H9 (cell line): ENCODE data around the gene GPC6. TPM values are rescaled to one million over a fixed set of nuclear protein-coding genes. Genes with fewer than 3 reads are reported as not detected.

ENCODE experiments used
- DNase-seq: peaks from one replicate; pipeline ENCODE4 v3.0.0-alpha.2; 2017
- H2AFZ ChIP-seq: one replicate; pipeline ENCODE4 v1.6.1; 2013; ENCODE audit warnings: mild to moderate bottlenecking, low read length, control low read depth, moderate library complexity
- H2AK5ac ChIP-seq: 2 replicates; pipeline ENCODE4 v1.6.1; 2013; ENCODE audit warnings: low read length, control low read depth, mixed read lengths; ENCODE audit not compliant: insufficient read length
- H2BK120ac ChIP-seq: one replicate; pipeline ENCODE4 v1.6.1; 2013; ENCODE audit warnings: low read depth, mild to moderate bottlenecking, low read length, control low read depth, inconsistent platforms; ENCODE audit not compliant: poor library complexity, severe bottlenecking
- H2BK12ac ChIP-seq: 2 replicates; pipeline ENCODE4 v1.6.1; 2013; ENCODE audit warnings: low read length, control low read depth, mixed read lengths, low read depth; ENCODE audit not compliant: insufficient read length
- H2BK15ac ChIP-seq: 2 replicates; pipeline ENCODE4 v1.6.1; 2013; ENCODE audit warnings: low read depth, low read length, control low read depth
- H2BK20ac ChIP-seq: one replicate; pipeline ENCODE4 v1.6.1; 2013; ENCODE audit warnings: low read depth, mild to moderate bottlenecking, low read length, control low read depth, inconsistent platforms; ENCODE audit not compliant: poor library complexity, severe bottlenecking
- H2BK5ac ChIP-seq: 2 replicates; pipeline ENCODE4 v1.6.1; 2013; ENCODE audit warnings: low read length, control low read depth, mixed read lengths; ENCODE audit not compliant: insufficient read length
- H3K14ac ChIP-seq: 2 replicates; pipeline ENCODE4 v1.6.1; 2013; ENCODE audit warnings: low read length, control low read depth; ENCODE audit not compliant: insufficient read depth
- H3K18ac ChIP-seq: 2 replicates; pipeline ENCODE4 v1.6.1; 2013; ENCODE audit warnings: low read depth, mild to moderate bottlenecking, mixed read lengths, low read length, control low read depth; ENCODE audit not compliant: insufficient read length
- H3K23ac ChIP-seq: 2 replicates; pipeline ENCODE4 v1.6.1; 2013; ENCODE audit warnings: low read length, control low read depth, mixed read lengths, low read depth; ENCODE audit not compliant: insufficient read length
- H3K23me2 ChIP-seq: 2 replicates; pipeline ENCODE4 v1.6.1; 2013; ENCODE audit warnings: low read depth, mild to moderate bottlenecking, mixed read lengths, low read length, control low read depth; ENCODE audit not compliant: insufficient read length, poor library complexity, severe bottlenecking
- H3K27ac ChIP-seq: 2 replicates; pipeline ENCODE4 v1.5.1; 2013; ENCODE audit warnings: low read length, control low read depth, mixed read lengths, low read depth; ENCODE audit not compliant: insufficient read length
- H3K27me3 ChIP-seq: 2 replicates; pipeline ENCODE4 v1.6.1; 2013; ENCODE audit warnings: low read length, control low read depth, inconsistent platforms; ENCODE audit not compliant: insufficient read depth
- H3K4ac ChIP-seq: 2 replicates; pipeline ENCODE4 v1.6.1; 2013; ENCODE audit warnings: low read depth, mild to moderate bottlenecking, control low read depth, inconsistent platforms, low read length, moderate library complexity
- H3K4me1 ChIP-seq: 2 replicates; pipeline ENCODE4 v1.6.1; 2013; ENCODE audit warnings: low read length, control low read depth, inconsistent platforms; ENCODE audit not compliant: insufficient read depth
- H3K4me2 ChIP-seq: 2 replicates; pipeline ENCODE4 v1.6.1; 2013; ENCODE audit warnings: low read length, control low read depth, mixed read lengths; ENCODE audit not compliant: insufficient read length, insufficient read depth
- H3K56ac ChIP-seq: 2 replicates; pipeline ENCODE4 v1.6.1; 2013; ENCODE audit warnings: low read depth, mild to moderate bottlenecking, mixed read lengths, low read length, control low read depth; ENCODE audit not compliant: insufficient read length
- H3K79me1 ChIP-seq: 2 replicates; pipeline ENCODE4 v1.6.1; 2013; ENCODE audit warnings: low read depth, mild to moderate bottlenecking, moderate library complexity, low read length, control low read depth, inconsistent platforms; ENCODE audit not compliant: insufficient read depth, poor library complexity, severe bottlenecking
- H3K79me2 ChIP-seq: 2 replicates; pipeline ENCODE4 v1.6.1; 2013; ENCODE audit warnings: low read length, control low read depth, inconsistent platforms; ENCODE audit not compliant: insufficient read depth
- H3K9ac ChIP-seq: 2 replicates; pipeline ENCODE4 v1.6.1; 2013; ENCODE audit warnings: low read length, control low read depth, mixed read lengths; ENCODE audit not compliant: insufficient read length; ENCODE audit errors: extremely low read depth
- H3K9me3 ChIP-seq: one replicate; pipeline ENCODE4 v1.6.1; 2013; ENCODE audit warnings: low read depth, low read length, inconsistent platforms; ENCODE audit not compliant: control insufficient read depth
- H3T11ph ChIP-seq: one replicate; pipeline ENCODE4 v1.6.1; 2013; ENCODE audit warnings: mild to moderate bottlenecking, low read length, control low read depth, inconsistent platforms
- H4K20me1 ChIP-seq: one replicate; pipeline ENCODE4 v1.6.1; 2013; ENCODE audit not compliant: control insufficient read depth, insufficient read length, insufficient read depth
- H4K5ac ChIP-seq: 2 replicates; pipeline ENCODE4 v1.6.1; 2013; ENCODE audit warnings: low read depth, mild to moderate bottlenecking, mixed read lengths, low read length, control low read depth; ENCODE audit not compliant: insufficient read length
- H4K8ac ChIP-seq: replicated peaks from 2 replicates; pipeline ENCODE4 v1.6.1; 2013; ENCODE audit warnings: low read length, control low read depth, mixed read lengths, low read depth; ENCODE audit not compliant: insufficient read length
- H4K91ac ChIP-seq: 2 replicates; pipeline ENCODE4 v1.6.1; 2013; ENCODE audit warnings: low read depth, mild to moderate bottlenecking, moderate library complexity, mixed read lengths, low read length, control low read depth; ENCODE audit not compliant: insufficient read length
- H3K27ac Mint-ChIP-seq, 3 experiments: 2 replicates in 2 of 3; 3 replicates in 1 of 3; pipeline ENCODE4 v1.8.0; 2020 to 2021; ENCODE audit warnings: mixed read lengths in 3 of 3, mild to moderate bottlenecking in 1 of 3, moderate library complexity in 1 of 3
- H3K27me3 Mint-ChIP-seq: 2 replicates; pipeline ENCODE4 v1.8.0; 2021; ENCODE audit warnings: low read depth, mild to moderate bottlenecking, moderate library complexity, mixed read lengths
- H3K36me3 Mint-ChIP-seq, 3 experiments: 2 replicates in 2 of 3; 3 replicates in 1 of 3; pipeline ENCODE4 v1.8.0; 2020 to 2021; ENCODE audit warnings: low read depth in 3 of 3, mixed read lengths in 3 of 3; ENCODE audit not compliant: insufficient read depth in 1 of 3
- H3K4me1 Mint-ChIP-seq, 2 experiments: 2 replicates each; pipeline ENCODE4 v1.8.0; 2020; ENCODE audit warnings: mixed read lengths in 2 of 2
- H3K4me3 Mint-ChIP-seq, 2 experiments: 2 replicates in 1 of 2; 3 replicates in 1 of 2; pipeline ENCODE4 v1.8.0; 2020 to 2021; ENCODE audit warnings: mild to moderate bottlenecking in 2 of 2, mixed read lengths in 2 of 2, moderate library complexity in 1 of 2
- H3K9me3 Mint-ChIP-seq, 2 experiments: 2 replicates in 1 of 2; 3 replicates in 1 of 2; pipeline ENCODE4 v1.8.0; 2020; ENCODE audit warnings: mild to moderate bottlenecking in 2 of 2, mixed read lengths in 2 of 2, moderate library complexity in 1 of 2
- total RNA-seq: library from RNA; stranded (reverse); gene quantifications from 2 replicates; pipeline ENCODE4 v1.2.1, GENCODE V29; 2021
- TF ChIP-seq, protein P1 (sequence below): fragments of 200-600 bp; sonication (generic); conservative IDR thresholded peaks from 3 replicates; pipeline ENCODE4 v1.8.0; 2021; ENCODE audit warnings: antibody characterized with exemption, mild to moderate bottlenecking

Gene GPC6
- total RNA-seq, 1 experiment from 2014 or later, result 15.6 TPM

DNA sequence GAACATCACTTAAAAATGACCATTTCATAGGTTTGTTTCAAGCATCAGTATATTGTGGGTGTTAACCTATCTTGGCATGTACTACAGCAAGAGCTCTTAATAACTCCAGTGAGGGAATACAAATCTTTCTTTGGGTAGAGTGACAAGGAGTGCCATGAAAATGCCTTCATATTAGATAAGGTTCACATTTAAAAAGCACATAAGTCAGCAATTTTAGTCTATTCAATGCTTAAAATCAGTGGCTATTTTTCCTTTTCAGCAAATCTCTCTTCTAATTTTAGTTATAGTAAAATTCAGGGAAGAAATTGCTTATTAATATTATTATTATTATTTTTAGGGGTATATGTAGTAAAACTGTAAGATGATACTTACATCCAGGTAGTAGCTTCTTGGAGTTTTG, 291.1 kb downstream of the GPC6 start:
- Histone ChIP-seq H2AK5ac (no peak overlapping the region), H3K4ac (no peak overlapping the region), H2BK20ac (no peak overlapping the region), H3K23me2 (no peaks in the 10 kb centered on the region), H4K5ac (no peak overlapping the region), H2BK120ac (no peak overlapping the region), H3K9ac (no peak overlapping the region), H2BK15ac (no peak overlapping the region), H3K27ac (no peak overlapping the region), H4K91ac (no peak overlapping the region), H4K8ac (no peak overlapping the region), H3K27me3 (no peaks in the 10 kb centered on the region), H2AFZ (no peak overlapping the region), H3K4me1 (peaks cover 2% of the 10 kb centered on the region; the same call in 1 of the 2 replicates), H3K4me2 (no peak overlapping the region), H3T11ph (no peak overlapping the region), H3K14ac (no peak overlapping the region), H3K18ac (no peak overlapping the region), H3K79me1 (no peaks in the 10 kb centered on the region), H2BK5ac (no peak overlapping the region), H3K79me2 (no peaks in the 10 kb centered on the region), H3K9me3 (no peaks in the 10 kb centered on the region), H4K20me1 (no peaks in the 10 kb centered on the region), H3K56ac (no peak overlapping the region), H3K23ac (no peak overlapping the region), H2BK12ac (no peak overlapping the region)
- Mint-ChIP-seq H3K9me3 (no peaks in the 10 kb centered on the region), H3K4me3 (no peak overlapping the region), H3K4me1 (peaks cover 27 to 37% of the 10 kb centered on the region in 2 experiments), H3K27me3 (no peaks in the 10 kb centered on the region), H3K27ac (no peak overlapping the region), H3K36me3 (no peaks in the 10 kb centered on the region)
- DNase-seq, result no peak
- TF ChIP-seq, protein P1, sequence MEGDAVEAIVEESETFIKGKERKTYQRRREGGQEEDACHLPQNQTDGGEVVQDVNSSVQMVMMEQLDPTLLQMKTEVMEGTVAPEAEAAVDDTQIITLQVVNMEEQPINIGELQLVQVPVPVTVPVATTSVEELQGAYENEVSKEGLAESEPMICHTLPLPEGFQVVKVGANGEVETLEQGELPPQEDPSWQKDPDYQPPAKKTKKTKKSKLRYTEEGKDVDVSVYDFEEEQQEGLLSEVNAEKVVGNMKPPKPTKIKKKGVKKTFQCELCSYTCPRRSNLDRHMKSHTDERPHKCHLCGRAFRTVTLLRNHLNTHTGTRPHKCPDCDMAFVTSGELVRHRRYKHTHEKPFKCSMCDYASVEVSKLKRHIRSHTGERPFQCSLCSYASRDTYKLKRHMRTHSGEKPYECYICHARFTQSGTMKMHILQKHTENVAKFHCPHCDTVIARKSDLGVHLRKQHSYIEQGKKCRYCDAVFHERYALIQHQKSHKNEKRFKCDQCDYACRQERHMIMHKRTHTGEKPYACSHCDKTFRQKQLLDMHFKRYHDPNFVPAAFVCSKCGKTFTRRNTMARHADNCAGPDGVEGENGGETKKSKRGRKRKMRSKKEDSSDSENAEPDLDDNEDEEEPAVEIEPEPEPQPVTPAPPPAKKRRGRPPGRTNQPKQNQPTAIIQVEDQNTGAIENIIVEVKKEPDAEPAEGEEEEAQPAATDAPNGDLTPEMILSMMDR, result no peak
